IMR-90 (cell line): ENCODE data around the gene LDLRAD4. TPM values are rescaled to one million over a fixed set of nuclear protein-coding genes. Genes with fewer than 3 reads are reported as not detected.

Experiments
- ATAC-seq: fragments of 200-7000 bp; cut with Tn5 transposase; 2 replicates; pipeline ENCODE4 v1.9.1; 2020; ENCODE audit warnings: low read depth, mild to moderate bottlenecking, moderate library complexity
- BruUV-seq: library from RNA; stranded (reverse); fragments of 400-500 nt; replicated peaks from 2 replicates; lab custom pipeline; 2021; lab: Mats Ljungman, UMichigan
- CTCF ChIA-PET: fragments of 300-600 bp; formaldehyde crosslinking; extraction: SDS; loops from one replicate; lab custom pipeline; 2021; ENCODE audit warnings: antibody characterized with exemption; lab: Yijun Ruan, JAX
- POLR2A ChIA-PET: fragments of 300-600 bp; sonication (Branson Sonifier 250); formaldehyde crosslinking; loops from one replicate; lab custom pipeline; 2022; ENCODE audit warnings: antibody characterized with exemption; ENCODE audit not compliant: unreplicated experiment; lab: Charles Lee
- DNase-seq: peaks from one replicate; pipeline ENCODE4 v3.0.0; 2013
- H2AFZ ChIP-seq: replicated peaks from 2 replicates; pipeline ENCODE3; 2013; ENCODE audit warnings: low read length, mild to moderate bottlenecking; ENCODE audit not compliant: poor library complexity
- H2AK5ac ChIP-seq: 2 replicates; pipeline ENCODE4 v1.6.1; 2013; ENCODE audit warnings: low read depth, low read length, inconsistent platforms
- H2AK9ac ChIP-seq: replicated peaks from 2 replicates; pipeline ENCODE3; 2013; ENCODE audit warnings: mild to moderate bottlenecking, low read depth, low read length, moderate library complexity; ENCODE audit not compliant: poor library complexity
- H2BK120ac ChIP-seq: 2 replicates; pipeline ENCODE4 v1.6.1; 2013; ENCODE audit warnings: low read depth, low read length, inconsistent platforms
- H2BK15ac ChIP-seq: 3 replicates; pipeline ENCODE4 v1.6.1; 2013; ENCODE audit warnings: low read depth, low read length, inconsistent platforms
- H2BK20ac ChIP-seq: 2 replicates; pipeline ENCODE4 v1.6.1; 2013; ENCODE audit warnings: low read depth, mild to moderate bottlenecking, inconsistent platforms, low read length, moderate library complexity
- H2BK5ac ChIP-seq: 2 replicates; pipeline ENCODE4 v1.6.1; 2013; ENCODE audit warnings: mild to moderate bottlenecking, low read depth, low read length, inconsistent platforms; ENCODE audit not compliant: poor library complexity, severe bottlenecking
- H3K14ac ChIP-seq: replicated peaks from 2 replicates; pipeline ENCODE4 v1.6.1; 2013; ENCODE audit warnings: low read depth, low read length, inconsistent platforms
- H3K18ac ChIP-seq: 2 replicates; pipeline ENCODE4 v1.6.1; 2013; ENCODE audit warnings: low read depth, low read length, control low read depth
- H3K23ac ChIP-seq: 2 replicates; pipeline ENCODE4 v1.6.1; 2013; ENCODE audit warnings: low read depth, low read length, inconsistent platforms
- H3K27ac ChIP-seq: 2 replicates; pipeline ENCODE4 v1.5.1; 2013; ENCODE audit warnings: mild to moderate bottlenecking, control low read depth, low read length; ENCODE audit not compliant: insufficient read depth
- H3K27me3 ChIP-seq: 2 replicates; pipeline ENCODE4 v1.6.1; 2013; ENCODE audit warnings: low read length; ENCODE audit not compliant: control insufficient read depth, insufficient read depth
- H3K36me3 ChIP-seq: 2 replicates; pipeline ENCODE4 v1.6.1; 2013; ENCODE audit warnings: low read length, mixed read lengths; ENCODE audit not compliant: control insufficient read depth, insufficient read depth
- H3K4ac ChIP-seq: 2 replicates; pipeline ENCODE4 v1.6.1; 2013; ENCODE audit warnings: low read depth, low read length, inconsistent platforms
- H3K4me1 ChIP-seq: 2 replicates; pipeline ENCODE4 v1.6.1; 2013; ENCODE audit warnings: low read length, mixed read lengths; ENCODE audit not compliant: control insufficient read depth, insufficient read depth
- H3K4me2 ChIP-seq: 2 replicates; pipeline ENCODE4 v1.6.1; 2013; ENCODE audit warnings: low read depth, mild to moderate bottlenecking, control low read depth, low read length, moderate library complexity
- H3K4me3 ChIP-seq: 2 replicates; pipeline ENCODE4 v1.5.1; 2013; ENCODE audit warnings: low read depth, mild to moderate bottlenecking, control low read depth, low read length, moderate library complexity; ENCODE audit not compliant: insufficient read depth
- H3K56ac ChIP-seq: 2 replicates; pipeline ENCODE4 v1.6.1; 2013; ENCODE audit warnings: low read length, inconsistent platforms; ENCODE audit not compliant: insufficient read depth; ENCODE audit errors: extremely low read depth
- H3K79me1 ChIP-seq, 2 experiments: 2 replicates each; pipeline ENCODE4 v1.6.1; 2013; ENCODE audit warnings: low read length in 2 of 2, inconsistent platforms in 1 of 2, low read depth in 1 of 2
- H3K9ac ChIP-seq: 2 replicates; pipeline ENCODE4 v1.6.1; 2013; ENCODE audit warnings: low read depth, low read length, control low read depth
- H3K9me1 ChIP-seq: 2 replicates; pipeline ENCODE4 v1.6.1; 2013; ENCODE audit warnings: low read length, inconsistent platforms; ENCODE audit not compliant: insufficient read depth
- H3K9me3 ChIP-seq: 2 replicates; pipeline ENCODE4 v1.6.1; 2013; ENCODE audit warnings: low read length; ENCODE audit not compliant: control insufficient read depth, insufficient read depth
- H4K20me1 ChIP-seq: 2 replicates; pipeline ENCODE4 v1.6.1; 2013; ENCODE audit warnings: low read length, inconsistent platforms; ENCODE audit not compliant: insufficient read depth
- H4K5ac ChIP-seq: 2 replicates; pipeline ENCODE4 v1.6.1; 2013; ENCODE audit warnings: mild to moderate bottlenecking, low read depth, low read length, control low read depth
- H4K8ac ChIP-seq, 2 experiments: 2 replicates each; pipeline ENCODE4 v1.6.1; 2013; ENCODE audit warnings: low read depth in 2 of 2, low read length in 2 of 2, control low read depth in 1 of 2, inconsistent platforms in 1 of 2
- H4K91ac ChIP-seq: 2 replicates; pipeline ENCODE4 v1.6.1; 2013; ENCODE audit warnings: low read depth, low read length, inconsistent platforms; ENCODE audit not compliant: insufficient read depth
- BHLHE40 ChIP-seq: fragments of 150-350 bp; IDR thresholded peaks from 2 replicates; pipeline ENCODE4 v1.6.1; 2016; ENCODE audit warnings: mild to moderate bottlenecking, low read depth, low read length
- CEBPB ChIP-seq: IDR thresholded peaks from 2 replicates; pipeline ENCODE4 v1.6.1; 2012; ENCODE audit warnings: low read depth, low read length, improper control_type of control experiment
- CHD1 ChIP-seq: IDR thresholded peaks from 2 replicates; pipeline ENCODE4 v1.6.1; 2012; ENCODE audit warnings: low read depth, low read length, improper control_type of control experiment
- CTCF ChIP-seq: conservative IDR thresholded peaks from 2 replicates; pipeline ENCODE4 v1.5.1; 2012; ENCODE audit warnings: mild to moderate bottlenecking, low read depth, low read length, improper control_type of control experiment
- ELK1 ChIP-seq: fragments of 150-350 bp; IDR thresholded peaks from 2 replicates; pipeline ENCODE4 v1.6.1; 2016; ENCODE audit warnings: low read depth, mild to moderate bottlenecking, low read length, moderate library complexity, borderline replicate concordance
- FOS ChIP-seq: fragments of 150-350 bp; IDR thresholded peaks from 2 replicates; pipeline ENCODE4 v1.6.1; 2016; ENCODE audit warnings: low read depth, low read length
- MAFK ChIP-seq: IDR thresholded peaks from 2 replicates; pipeline ENCODE4 v1.6.1; 2012; ENCODE audit warnings: low read depth, low read length, improper control_type of control experiment
- MAZ ChIP-seq: IDR thresholded peaks from 2 replicates; pipeline ENCODE4 v1.6.1; 2012; ENCODE audit warnings: low read depth, mild to moderate bottlenecking, low read length, improper control_type of control experiment, moderate library complexity, borderline replicate concordance
- MXI1 ChIP-seq: IDR thresholded peaks from 2 replicates; pipeline ENCODE4 v1.6.1; 2012; ENCODE audit warnings: low read depth, mild to moderate bottlenecking, low read length, moderate library complexity, borderline replicate concordance
- NFE2L2 ChIP-seq: fragments of 150-350 bp; IDR thresholded peaks from 2 replicates; pipeline ENCODE4 v1.6.1; 2016; ENCODE audit warnings: low read depth, mild to moderate bottlenecking, low read length
- POLR2A ChIP-seq: IDR thresholded peaks from 2 replicates; pipeline ENCODE4 v1.6.1; 2012; ENCODE audit warnings: mild to moderate bottlenecking, low read depth, low read length
- RAD21 ChIP-seq: IDR thresholded peaks from 2 replicates; pipeline ENCODE4 v1.6.1; 2012; ENCODE audit warnings: low read length, improper control_type of control experiment
- RCOR1 ChIP-seq: IDR thresholded peaks from 2 replicates; pipeline ENCODE4 v1.6.1; 2012; ENCODE audit warnings: mild to moderate bottlenecking, low read length, improper control_type of control experiment; ENCODE audit not compliant: insufficient replicate concordance
- RFX5 ChIP-seq: IDR thresholded peaks from 2 replicates; pipeline ENCODE4 v1.8.0; 2012; ENCODE audit warnings: low read depth, mild to moderate bottlenecking, low read length, moderate library complexity
- SMC3 ChIP-seq: fragments of 150-350 bp; IDR thresholded peaks from 2 replicates; pipeline ENCODE4 v1.6.1; 2016; ENCODE audit warnings: low read depth, mild to moderate bottlenecking, antibody characterized with exemption, low read length, moderate library complexity
- USF2 ChIP-seq: fragments of 150-350 bp; IDR thresholded peaks from 2 replicates; pipeline ENCODE4 v1.6.1; 2017; ENCODE audit warnings: mild to moderate bottlenecking, antibody characterized with exemption, low read length, low read depth
- WGBS, 2 experiments: methylation state at CpG; one replicate each; pipeline versions ENCODE4 v1.1.5 to v1.1.7; 2013; ENCODE audit warnings: missing lambda C conversion rate in 2 of 2; ENCODE audit not compliant: insufficient read length in 1 of 2; ENCODE audit errors: extremely low coverage in 2 of 2; 5-methylcytosine and 5-hydroxymethylcytosine counted together
- dilution Hi-C: fragments of 300-500 bp; cut with HindIII; formaldehyde crosslinking; loops from one replicate; pipeline ENCODE4 v1.14.3; 2018; ENCODE audit warnings: low sequenced_read_pairs; ENCODE audit not compliant: unreplicated experiment
- in situ Hi-C: fragments of 300-500 bp; cut with MboI; formaldehyde crosslinking; loops from 3 replicates; pipeline ENCODE4 v1.14.3; 2019; ENCODE audit warnings: low sequenced_read_pairs, inconsistent platforms, mixed read lengths
- intact Hi-C: fragments of 100-400 bp; cut with micrococcal nuclease; formaldehyde crosslinking; loops from 2 replicates; pipeline ENCODE4 v1.10.0; 2022
- polyA plus RNA-seq, 3 experiments: library from polyadenylated mRNA; depleted of rRNA; stranded (reverse); fragments of >200 nt; gene quantifications; 2 replicates each; pipeline ENCODE4 v1.2.3, GENCODE V29; 2012; ENCODE audit warnings: low replicate concordance in 1 of 3
- total RNA-seq: library from RNA; depleted of rRNA; stranded (reverse); fragments of >200 nt; gene quantifications from 2 replicates; pipeline ENCODE4 v1.2.3, GENCODE V29; 2012

LDLRAD4 gene
- total and polyA plus RNA-seq, 2 of the 4 experiments (the other 2 are of a cell fraction), result not detected

- no peak overlapping the region for H2BK120ac ChIP-seq
- H2AK9ac ChIP-seq, result no peak overlapping the region
- no peak overlapping the region for H2AK5ac ChIP-seq
- H3K4me1 ChIP-seq, result no peaks in the 10 kb centered on the region
- H4K5ac ChIP-seq, result no peak overlapping the region
- H4K20me1 ChIP-seq, result no peaks in the 10 kb centered on the region
- 50% methylated on average over 2 of the region's 6 CpGs; no CpG with 5 or more reads in 1 of the 2 experiments for WGBS, 2 experiments
- H3K36me3 ChIP-seq, result no peaks in the 10 kb centered on the region
- no peaks in the 10 kb centered on the region for H3K79me1 ChIP-seq
- H2AFZ ChIP-seq, result no peak overlapping the region
- no peaks in the 10 kb centered on the region for H3K9me3 ChIP-seq
- dilution Hi-C loops, result no loop called here
- DNase-seq (no peak), ATAC-seq (no peak)
- H3K4ac ChIP-seq, result no peak overlapping the region
- H3K4me2 ChIP-seq, result no peak overlapping the region
- no peak overlapping the region for H3K14ac ChIP-seq
- no TSS peak for BruUV-seq
- ChIA-PET CTCF (no interaction called here), POLR2A (no interaction called here)
- H4K8ac ChIP-seq, result no peak overlapping the region
- no peaks in the 10 kb centered on the region for H3K27me3 ChIP-seq
- H3K56ac ChIP-seq, result no peak overlapping the region
- H3K23ac ChIP-seq, result no peak overlapping the region
- intact Hi-C loops, result no loop called here
- no peak overlapping the region for H2BK20ac ChIP-seq
- no peak overlapping the region for H3K4me3 ChIP-seq
- H3K27ac ChIP-seq, result no peak overlapping the region
- in situ Hi-C loops, result no loop called here
- no peaks in the 10 kb centered on the region for H3K9me1 ChIP-seq
- H2BK15ac ChIP-seq, result no peak overlapping the region
- no peak overlapping the region for H3K9ac ChIP-seq
- no peak overlapping the region for H2BK5ac ChIP-seq
- H4K91ac ChIP-seq, result no peak overlapping the region
- no peak overlapping the region for H3K18ac ChIP-seq
- TF ChIP-seq USF2 (no peak), CTCF (no peak), NFE2L2 (no peak), SMC3 (no peak), RFX5 (no peak), MXI1 (no peak), CHD1 (no peak), BHLHE40 (no peak), POLR2A (no peak), RAD21 (no peak), MAFK (no peak), CEBPB (no peak), RCOR1 (no peak), FOS (no peak), MAZ (no peak), ELK1 (no peak)
These were observed 83.5 kb downstream of the LDLRAD4 start for GRCh38 chr18:13302040-13302439.
